DND-41 (cell line): Measurements from ENCODE around the gene SORBS1.

ENCODE experiments used
- ATAC-seq: fragments of 200-7000 bp; cut with Tn5 transposase; 3 replicates; pipeline ENCODE4 v1.9.1; 2021; ENCODE audit warnings: low read depth; ENCODE audit not compliant: insufficient read depth
- DNase-seq: peaks from one replicate; pipeline ENCODE4 v3.0.0-alpha.2; 2020
- H2AFZ ChIP-seq: 2 replicates; pipeline ENCODE4 v1.6.0; 2012; ENCODE audit warnings: low read depth, low read length
- H3K27ac ChIP-seq: 2 replicates; pipeline ENCODE4 v1.5.1; 2012; ENCODE audit warnings: low read length, inconsistent platforms
- H3K27me3 ChIP-seq: fragments of 200-600 bp; sonication (generic); 2 replicates; pipeline ENCODE4 v1.6.0; 2012; ENCODE audit warnings: low read length, mild to moderate bottlenecking, inconsistent platforms; ENCODE audit not compliant: insufficient read depth, poor library complexity
- H3K36me3 ChIP-seq: 2 replicates; pipeline ENCODE4 v1.5.1; 2012; ENCODE audit warnings: low read length, inconsistent platforms; ENCODE audit not compliant: insufficient read depth
- H3K4me1 ChIP-seq: 2 replicates; pipeline ENCODE4 v1.5.1; 2012; ENCODE audit warnings: mild to moderate bottlenecking, low read length; ENCODE audit not compliant: insufficient read depth
- H3K4me2 ChIP-seq: 2 replicates; pipeline ENCODE4 v1.6.0; 2012; ENCODE audit warnings: mild to moderate bottlenecking, moderate library complexity, low read length, inconsistent platforms; ENCODE audit not compliant: insufficient read depth
- H3K4me3 ChIP-seq, 2 experiments: fragments of 200-600 bp in 1 of 2; shearing (Covaris generic) in 1 of 2; 2 replicates each; pipeline ENCODE4 v1.5.1; 2012 to 2016; ENCODE audit warnings: inconsistent platforms in 2 of 2, low read length in 2 of 2, mild to moderate bottlenecking in 2 of 2, low read depth in 1 of 2, moderate library complexity in 1 of 2
- H3K79me2 ChIP-seq: 2 replicates; pipeline ENCODE4 v1.6.0; 2012; ENCODE audit warnings: low read length, inconsistent platforms; ENCODE audit not compliant: insufficient read depth
- H3K9ac ChIP-seq: 2 replicates; pipeline ENCODE4 v1.6.0; 2012; ENCODE audit warnings: low read depth, mild to moderate bottlenecking, inconsistent platforms, low read length, moderate library complexity
- H3K9me3 ChIP-seq: 2 replicates; pipeline ENCODE4 v1.5.1; 2012; ENCODE audit warnings: low read length, moderate library complexity, mild to moderate bottlenecking, inconsistent platforms; ENCODE audit not compliant: insufficient read depth, severe bottlenecking
- H4K20me1 ChIP-seq: 2 replicates; pipeline ENCODE4 v1.6.0; 2012; ENCODE audit warnings: low read length; ENCODE audit not compliant: insufficient read depth
- CTCF ChIP-seq: IDR thresholded peaks from 2 replicates; pipeline ENCODE4 v1.5.1; 2012; ENCODE audit warnings: borderline replicate concordance, low read length, moderate library complexity, mild to moderate bottlenecking; ENCODE audit not compliant: poor library complexity, severe bottlenecking; ENCODE audit errors: extremely low read depth
- EZH2 ChIP-seq: IDR thresholded peaks from 3 replicates; pipeline ENCODE4 v1.6.1; 2012; ENCODE audit warnings: borderline replicate concordance, low read depth, mild to moderate bottlenecking, moderate library complexity, low read length, inconsistent platforms; ENCODE audit not compliant: severe bottlenecking

Gene SORBS1

GRCh38 chr10:95500097-95500496 lies 61.1 kb downstream of the SORBS1 start:
- no peak overlapping the region for H3K27ac ChIP-seq
- ATAC-seq = no peak
- no peaks in the 10 kb centered on the region for H4K20me1 ChIP-seq
- no peak overlapping the region for H3K4me2 ChIP-seq
- no peak for DNase-seq
- TF ChIP-seq EZH2 (no peak), CTCF (no peak)
- no peak overlapping the region for H3K4me3 ChIP-seq
- H3K27me3 ChIP-seq = peaks cover 16% of the 10 kb centered on the region
- H3K4me1 ChIP-seq = no peaks in the 10 kb centered on the region
- H3K36me3 ChIP-seq = no peaks in the 10 kb centered on the region
- no peaks in the 10 kb centered on the region for H3K79me2 ChIP-seq
- H3K9ac ChIP-seq = no peak overlapping the region
- H3K9me3 ChIP-seq = no peaks in the 10 kb centered on the region
- no peak overlapping the region for H2AFZ ChIP-seq

GRCh38 chr10:95499482-95499989 lies 61.6 kb downstream of the SORBS1 start:
- Histone ChIP-seq H3K4me1 (no peaks in the 10 kb centered on the region), H3K27me3 (peaks cover 15% of the 10 kb centered on the region), H3K36me3 (no peaks in the 10 kb centered on the region), H3K9me3 (no peaks in the 10 kb centered on the region), H3K4me3 (no peak overlapping the region), H3K9ac (no peak overlapping the region), H3K79me2 (no peaks in the 10 kb centered on the region), H2AFZ (no peak overlapping the region), H4K20me1 (no peaks in the 10 kb centered on the region), H3K4me2 (no peak overlapping the region), H3K27ac (no peak overlapping the region)
- ATAC-seq (no peak), DNase-seq (no peak)
- TF ChIP-seq EZH2 (no peak), CTCF (no peak)

- Histone ChIP-seq H4K20me1 (no peaks in the 10 kb centered on the region), H3K27ac (no peak overlapping the region), H3K4me1 (no peaks in the 10 kb centered on the region), H3K36me3 (no peaks in the 10 kb centered on the region), H3K4me2 (no peak overlapping the region), H2AFZ (no peak overlapping the region), H3K27me3 (peaks cover 8% of the 10 kb centered on the region), H3K79me2 (no peaks in the 10 kb centered on the region), H3K4me3 (no peak overlapping the region), H3K9ac (no peak overlapping the region), H3K9me3 (no peaks in the 10 kb centered on the region)
- ATAC-seq = no peak
- DNase-seq = no peak
- no peak for TF ChIP-seq CTCF
- TF ChIP-seq EZH2 = no peak
Measured at GRCh38 chr10:95496951-95497350, 64.2 kb downstream of the SORBS1 start.

- H3K4me1 ChIP-seq = no peaks in the 10 kb centered on the region
- no peaks in the 10 kb centered on the region for H4K20me1 ChIP-seq
- TF ChIP-seq EZH2 (no peak), CTCF (no peak)
- H3K27ac ChIP-seq = no peak overlapping the region
- H3K4me3 ChIP-seq = no peak overlapping the region
- H3K9ac ChIP-seq = no peak overlapping the region
- no peaks in the 10 kb centered on the region for H3K9me3 ChIP-seq
- DNase-seq (no peak), ATAC-seq (no peak)
- H3K79me2 ChIP-seq = no peaks in the 10 kb centered on the region
- no peaks in the 10 kb centered on the region for H3K36me3 ChIP-seq
- peaks cover 4% of the 10 kb centered on the region for H3K27me3 ChIP-seq
- no peak overlapping the region for H2AFZ ChIP-seq
- no peak overlapping the region for H3K4me2 ChIP-seq
Measured at GRCh38 chr10:95496246-95496911, 64.8 kb downstream of the SORBS1 start.
